GM19099 (cell line): ENCODE data around the gene RAD51D.
A peak's percentile ranks its signal among the peaks of the same experiment; 100 is the strongest.

Experiments used
- POLR2A ChIP-seq: IDR thresholded peaks from 3 replicates; pipeline ENCODE4 v1.6.1; 2011; ENCODE audit warnings: low read depth; ENCODE audit not compliant: insufficient read length; ENCODE audit errors: extremely low read depth

The RAD51D gene

DNA sequence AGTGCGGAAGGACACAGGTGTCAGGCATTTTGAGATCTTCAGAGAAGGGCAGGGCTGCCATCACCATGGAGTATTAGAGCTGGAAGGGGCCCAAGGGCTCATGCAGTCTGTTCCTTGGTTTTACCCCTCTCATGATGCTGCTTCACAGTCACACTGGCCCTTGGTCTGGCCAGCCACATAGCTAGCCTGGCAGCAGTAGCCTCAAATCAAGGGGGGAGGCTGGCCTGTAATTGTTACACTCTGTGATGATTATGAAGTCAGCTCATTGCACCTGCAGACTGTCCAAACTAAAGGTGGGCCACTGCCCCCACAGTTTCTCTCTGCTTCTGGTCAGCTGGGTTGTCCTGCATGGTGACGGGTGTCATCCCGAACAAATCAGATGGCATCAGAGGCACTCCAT is 1.7 kb upstream of the RAD51D start, which contains the start of gene FNDC8:
TSS of gene FNDC8 (plus strand) at position 301 of the 400 bp plus-strand sequence. CDS start at position 380, 79 bp downstream.
- no peak for TF ChIP-seq POLR2A

DNA sequence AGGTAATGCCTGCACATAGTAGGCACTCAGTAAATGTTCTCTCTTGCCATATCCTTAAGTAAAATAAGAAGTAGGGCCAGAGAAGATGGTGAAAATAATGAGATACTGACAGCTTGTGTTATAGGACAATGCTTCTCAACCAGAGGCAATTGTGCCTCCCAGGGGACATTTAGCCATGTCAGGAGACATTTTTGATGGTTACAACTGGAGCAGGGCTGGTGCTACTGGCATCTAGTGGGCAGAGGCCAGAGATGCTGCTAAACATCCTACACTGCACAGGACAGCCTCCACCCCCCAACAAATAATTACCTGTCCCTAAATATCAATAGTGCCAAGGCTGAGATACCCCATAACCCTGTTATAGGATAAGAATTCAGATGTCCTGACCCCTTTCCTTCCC is 1.7 kb downstream of the RAD51D start:
- TF ChIP-seq POLR2A, result no peak

DNA sequence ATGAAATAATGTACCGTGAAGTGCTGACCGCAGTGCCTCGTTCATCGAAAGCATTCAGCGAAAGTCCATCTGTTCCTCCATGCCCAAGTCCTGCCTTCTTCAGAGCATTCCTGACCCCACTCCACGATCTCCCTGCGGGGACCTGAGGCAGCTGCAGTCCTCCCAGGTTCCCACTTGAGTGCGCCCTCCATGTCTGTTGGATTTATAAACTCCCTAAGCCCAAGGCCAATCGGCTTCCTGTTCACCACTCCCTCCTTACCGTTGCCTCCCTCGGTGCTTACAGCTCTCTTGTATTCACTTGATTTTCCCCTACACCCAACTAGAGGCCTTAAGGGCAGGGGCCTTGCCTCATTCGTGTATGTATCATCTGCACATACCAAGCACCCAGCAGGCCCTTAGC is 2.8 kb downstream of the RAD51D start:
- TF ChIP-seq POLR2A, result no peak

DNA sequence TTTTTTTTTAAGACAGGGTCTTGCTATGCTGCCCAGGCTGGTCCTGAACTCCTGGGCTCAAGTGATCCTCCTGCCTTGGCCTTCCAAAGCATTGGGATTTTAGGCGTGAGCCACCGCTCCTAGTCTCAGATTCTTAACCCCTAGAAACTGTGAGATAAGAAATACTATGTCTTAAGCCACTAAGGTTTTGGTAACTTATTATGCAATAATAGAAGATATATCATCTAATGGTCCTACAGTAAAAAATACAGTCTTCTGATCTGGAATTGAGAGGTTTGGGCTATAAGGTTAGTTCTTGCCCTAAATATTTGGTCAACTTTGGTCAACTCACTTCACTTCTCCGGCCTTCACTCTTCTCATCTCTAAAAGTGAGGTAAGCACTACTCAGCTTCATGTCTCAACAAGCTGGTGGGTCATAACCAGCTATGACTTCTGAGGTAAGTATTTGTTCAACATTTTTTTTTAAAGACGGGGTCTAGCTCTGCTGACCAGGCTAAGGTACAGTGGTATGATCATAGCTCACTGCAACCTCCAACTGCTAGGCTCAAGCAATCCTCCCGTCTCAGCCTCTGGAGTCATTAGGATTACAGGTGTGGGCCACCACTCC is 14.7 kb downstream of the RAD51D start:
- TF ChIP-seq POLR2A, result no peak

DNA sequence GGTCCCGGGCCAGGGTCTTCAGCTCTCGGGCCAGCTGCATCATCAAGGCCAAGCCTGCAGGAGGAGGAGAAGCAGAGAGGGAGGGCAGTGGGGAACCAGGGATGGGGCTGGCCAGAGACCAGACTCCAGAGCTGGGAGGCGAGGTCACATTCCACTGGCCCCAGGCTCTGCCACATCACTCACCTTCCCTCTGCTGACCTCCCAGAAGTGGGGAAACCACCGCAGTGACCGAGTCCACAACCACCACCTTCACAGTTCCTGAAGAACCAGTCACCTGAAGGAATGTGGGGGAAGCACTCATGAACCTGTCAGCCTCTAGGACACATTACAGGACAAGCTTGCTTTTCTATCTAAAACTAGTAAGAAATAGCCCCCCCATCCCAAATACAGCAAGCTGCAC is 16.4 kb downstream of the RAD51D start:
- TF ChIP-seq POLR2A, result no peak

DNA sequence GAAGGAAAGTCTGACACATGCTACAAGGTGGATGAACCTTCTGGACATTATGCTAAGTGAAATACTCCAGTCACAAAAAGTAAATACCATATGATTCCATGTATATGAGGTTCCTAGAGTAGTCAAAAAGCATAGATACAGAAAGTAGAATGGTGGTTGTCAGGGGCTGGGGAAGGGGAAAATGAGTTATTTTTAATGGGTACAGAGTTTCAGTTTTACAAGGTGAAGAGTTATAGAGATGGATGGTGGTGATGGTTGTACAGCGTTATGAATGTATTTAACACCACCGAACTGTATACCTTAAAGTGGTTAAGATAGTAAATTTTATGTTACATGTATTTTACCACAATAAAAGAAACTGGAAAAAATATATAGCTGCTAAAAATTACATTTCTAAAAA is 17.9 kb downstream of the RAD51D start:
- no peak for TF ChIP-seq POLR2A

DNA sequence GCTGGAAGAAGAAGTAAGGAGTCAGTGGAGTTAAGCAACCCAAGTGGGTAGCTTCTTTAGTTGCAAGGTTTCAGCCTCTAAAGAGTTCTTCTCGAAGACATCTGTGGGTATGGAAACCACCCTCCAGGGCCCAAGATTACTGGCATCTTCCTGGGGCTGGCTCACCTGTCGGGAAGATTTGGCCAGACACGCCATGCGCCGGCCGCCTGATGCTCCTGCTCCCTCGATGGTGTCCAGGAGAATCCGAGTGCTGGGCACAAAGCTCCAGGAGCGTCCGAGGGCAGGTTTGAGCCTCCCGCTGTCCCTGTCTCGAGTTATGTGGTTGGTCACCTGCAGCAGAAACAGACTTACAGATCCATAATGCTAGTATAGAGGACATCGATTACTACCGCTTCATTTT is 18.6 kb downstream of the RAD51D start:
- no peak for TF ChIP-seq POLR2A

DNA sequence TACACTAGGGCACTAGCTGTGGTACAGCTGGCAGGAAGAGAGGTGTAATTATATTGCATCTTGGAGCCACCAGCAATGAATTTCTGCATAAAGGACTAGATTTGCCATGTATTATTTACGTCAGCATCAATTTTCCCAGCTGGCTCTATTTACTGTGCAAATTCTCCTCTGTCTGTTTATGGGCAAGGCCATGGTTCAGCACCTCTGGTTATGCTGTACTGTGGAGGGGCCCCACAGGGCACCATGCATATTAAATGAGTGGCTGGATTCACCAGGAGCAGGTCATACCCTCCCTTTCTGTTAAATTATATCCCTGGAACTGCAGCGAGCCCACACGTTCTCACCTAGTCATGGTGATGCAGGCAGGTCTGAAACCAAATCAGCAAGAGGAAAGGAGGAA is 19.8 kb downstream of the RAD51D start:
- no peak for TF ChIP-seq POLR2A

DNA sequence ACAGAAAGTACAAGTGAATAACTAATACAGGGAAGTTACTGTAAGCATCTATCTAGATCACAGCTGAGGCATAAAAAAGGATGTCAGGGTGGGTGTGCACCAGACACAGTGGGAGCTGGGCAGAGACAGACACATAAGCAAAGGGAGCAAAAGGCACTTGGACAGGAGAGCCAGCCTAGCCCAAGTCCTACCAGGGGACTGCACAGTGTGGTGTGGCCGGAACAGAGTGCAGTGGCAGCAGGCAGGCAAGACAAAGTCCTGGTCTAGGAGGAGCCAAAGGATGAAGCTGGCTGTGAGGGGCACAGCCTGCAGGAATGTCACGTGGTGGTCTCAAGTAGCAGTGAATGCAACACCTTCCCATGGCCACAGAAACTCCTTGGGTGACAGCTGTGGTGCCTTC is 21.9 kb downstream of the RAD51D start:
- no peak for TF ChIP-seq POLR2A

DNA sequence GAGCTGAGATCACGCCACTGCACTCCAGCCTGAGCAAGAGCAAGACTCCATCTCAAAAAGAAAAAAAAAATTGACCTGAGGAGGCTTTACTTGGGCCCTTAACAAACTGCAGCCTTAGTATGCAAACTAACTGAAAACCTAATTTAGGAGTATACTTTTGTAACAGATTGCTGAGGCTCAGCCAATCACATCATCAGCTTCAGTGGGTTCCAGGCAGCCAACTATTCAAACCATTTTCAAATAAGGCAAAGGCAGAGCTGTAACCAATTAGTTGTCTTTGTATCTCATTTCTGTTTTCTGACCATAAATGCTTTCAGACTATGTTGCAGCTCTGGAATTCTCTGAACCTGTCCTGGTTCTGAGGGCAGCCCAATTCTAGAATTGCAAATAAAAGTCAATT is 23.9 kb downstream of the RAD51D start:
- TF ChIP-seq POLR2A, result no peak

DNA sequence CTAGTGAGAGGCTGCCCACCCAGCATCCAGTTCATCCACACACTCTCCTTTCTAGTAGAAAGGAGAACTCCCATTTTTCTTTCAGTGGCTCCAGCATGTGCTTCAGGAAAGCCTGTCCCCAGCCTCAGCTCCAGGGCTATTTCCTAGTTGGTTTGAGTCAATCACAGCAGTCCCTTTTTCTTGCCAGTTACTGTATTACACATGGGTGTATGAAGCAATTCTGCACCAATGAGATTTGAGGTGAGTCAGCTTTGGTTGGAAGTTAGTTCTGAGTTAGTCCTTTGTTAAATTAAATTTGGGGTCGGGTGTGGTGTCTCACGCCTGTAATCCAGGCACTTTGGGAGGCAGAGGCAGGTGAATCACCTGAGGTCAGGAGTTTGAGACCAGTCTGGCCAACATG is 24.8 kb downstream of the RAD51D start:
- TF ChIP-seq POLR2A, result no peak

DNA sequence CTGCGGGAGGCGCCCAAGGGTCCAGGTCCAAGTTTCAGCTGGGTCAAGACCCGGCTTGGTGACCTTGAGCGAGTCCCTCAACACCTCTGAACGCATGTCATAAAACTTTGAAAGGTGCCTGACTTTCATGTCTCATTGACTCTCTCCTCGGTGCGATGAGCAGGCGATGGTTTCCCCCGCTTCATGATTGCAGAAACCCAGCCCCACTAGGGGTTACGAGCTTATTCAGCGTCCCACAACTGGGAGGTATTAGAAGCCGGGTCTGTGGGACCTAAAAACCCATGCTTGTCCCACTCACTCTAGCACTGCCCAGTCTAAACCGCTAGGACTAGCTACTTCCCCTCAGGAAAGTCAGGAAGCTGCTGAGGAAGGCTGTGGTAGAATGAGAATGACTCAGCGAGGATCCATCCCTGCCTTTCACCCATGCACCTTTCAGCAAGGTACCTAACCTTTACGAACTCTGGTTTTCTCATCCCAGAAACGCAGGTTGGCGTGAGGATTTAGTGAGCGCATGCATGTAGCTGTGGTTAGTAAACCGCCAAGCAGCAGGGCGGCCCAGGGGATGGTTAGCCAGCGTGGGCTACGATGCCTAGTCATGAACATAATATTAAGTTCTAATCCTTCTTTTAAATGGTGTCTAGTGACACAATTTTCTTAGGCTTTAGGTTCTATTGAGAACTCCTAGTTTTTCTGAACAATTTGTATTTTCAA is 29.9 kb downstream of the RAD51D start:
- TF ChIP-seq POLR2A, result no peak

DNA sequence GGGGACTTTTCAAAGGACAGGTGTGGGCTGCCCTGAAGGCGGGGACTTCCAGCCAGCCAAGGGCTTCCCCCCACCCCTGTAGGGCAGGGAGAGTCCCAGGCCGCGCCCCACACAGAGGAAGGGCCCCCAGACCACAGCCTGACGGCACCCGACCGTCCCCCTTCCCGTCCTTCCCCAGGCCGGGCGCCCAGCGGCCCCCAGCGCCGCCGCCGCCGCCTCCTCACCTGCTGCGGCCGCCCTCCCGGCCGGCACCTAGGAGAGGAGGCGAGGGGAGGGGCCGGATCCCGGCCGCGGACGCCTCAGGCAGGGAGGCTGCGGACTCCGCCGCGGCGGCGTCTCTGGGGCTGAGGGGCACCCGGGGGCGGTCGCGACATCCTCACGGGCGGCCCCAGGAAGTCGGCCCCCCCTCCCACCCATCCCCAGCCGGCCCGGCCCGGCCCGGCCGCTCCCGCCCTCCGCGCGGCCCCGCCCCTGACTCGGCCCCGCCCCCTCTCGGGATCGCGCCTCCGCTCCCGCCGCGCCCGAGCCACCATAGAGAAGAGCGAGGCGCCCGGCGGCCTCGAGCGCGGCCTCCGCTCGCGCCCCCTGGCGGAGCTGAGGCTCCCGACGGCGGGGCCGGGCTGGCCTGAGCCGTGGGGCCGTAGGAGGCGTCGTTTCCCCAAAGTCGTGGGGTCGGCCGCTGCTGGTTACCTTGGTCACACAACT is 30.6 kb downstream of the RAD51D start:
- TF ChIP-seq POLR2A, result peak; percentile 40

DNA sequence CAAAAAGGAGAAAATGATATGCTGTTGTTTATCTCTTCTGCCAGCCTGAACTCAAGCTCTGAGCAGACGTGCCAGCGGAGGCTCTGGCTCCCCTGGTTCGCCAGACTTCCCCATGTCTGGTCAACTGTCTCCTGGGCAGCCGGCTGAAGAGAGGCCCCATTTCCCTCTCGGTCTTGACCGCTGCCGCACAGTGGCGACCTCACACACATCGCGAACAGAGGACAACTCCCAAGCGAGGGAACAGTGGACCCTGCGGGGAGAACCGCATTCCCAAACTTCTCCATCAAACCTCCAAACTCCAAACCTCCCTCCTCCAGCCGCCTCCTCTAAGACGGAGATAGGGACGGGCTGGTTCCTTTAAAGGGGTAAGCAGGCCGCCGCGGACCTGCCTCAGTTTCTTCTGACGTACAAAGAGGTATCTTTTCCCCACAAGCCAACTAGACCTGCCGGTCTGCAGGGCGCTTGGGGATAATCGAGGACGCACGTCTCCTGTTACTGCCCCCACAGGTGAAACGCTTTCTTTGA is 31.2 kb downstream of the RAD51D start:
- no peak for TF ChIP-seq POLR2A

DNA sequence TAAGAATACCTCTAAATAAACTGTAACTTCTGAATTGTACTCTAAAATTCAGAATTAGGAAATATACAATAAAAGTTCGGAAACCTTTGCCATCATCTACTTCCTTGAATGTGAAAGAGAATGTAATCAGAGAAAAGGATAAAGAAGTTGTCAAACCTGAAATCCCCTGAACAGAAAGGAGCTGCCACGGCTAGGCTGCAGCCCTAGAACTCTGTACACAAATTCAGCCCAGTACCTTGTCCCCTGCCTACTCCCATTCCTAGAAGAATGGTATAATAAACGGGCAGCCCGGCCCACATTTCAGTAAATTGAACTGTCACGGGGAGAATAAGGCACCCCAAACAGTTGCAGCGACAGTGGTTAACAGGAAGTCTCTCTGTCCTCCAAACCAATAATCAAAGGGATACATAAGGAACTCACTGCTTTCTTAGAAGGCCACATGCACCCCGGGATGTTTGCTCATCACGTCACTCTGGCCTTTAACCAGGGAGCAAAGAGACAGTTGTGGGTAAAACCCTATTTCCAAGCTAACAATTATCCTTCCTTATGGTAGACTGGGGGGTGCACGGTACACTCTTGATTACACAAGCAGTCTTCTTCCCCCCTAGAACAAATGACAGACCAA is 31.8 kb downstream of the RAD51D start:
- peak; percentile 56 for TF ChIP-seq POLR2A

DNA sequence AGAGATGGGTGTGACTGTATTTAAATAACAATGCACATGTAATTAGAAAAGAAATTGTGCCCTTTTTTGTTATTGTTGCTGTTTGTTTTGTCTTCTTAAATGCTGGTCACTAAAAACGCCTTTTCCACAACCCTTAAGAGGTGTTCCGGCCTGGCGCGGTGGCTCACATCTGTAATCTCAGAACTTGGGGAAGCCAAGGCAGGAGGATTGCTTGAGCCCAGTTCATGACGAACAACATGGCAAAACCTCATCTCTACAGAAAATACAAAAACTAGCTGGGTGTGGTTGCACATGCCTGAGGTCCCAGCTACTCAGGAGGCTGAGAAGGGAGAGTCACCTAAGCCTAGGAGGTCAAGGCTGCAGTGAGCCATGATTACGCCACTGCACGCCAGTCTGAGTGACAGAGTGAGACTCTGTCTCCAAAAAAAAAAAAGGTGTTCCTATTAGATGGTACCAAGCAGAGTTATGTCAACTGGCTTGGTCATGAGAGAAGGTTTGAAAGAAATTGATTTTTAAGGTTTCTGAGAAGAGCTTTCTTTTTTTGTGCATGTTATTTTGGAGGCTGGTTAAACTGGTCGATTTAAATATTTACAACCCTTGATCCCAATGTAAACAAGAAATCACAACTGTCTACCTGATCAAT is 32.6 kb downstream of the RAD51D start:
- no peak for TF ChIP-seq POLR2A

DNA sequence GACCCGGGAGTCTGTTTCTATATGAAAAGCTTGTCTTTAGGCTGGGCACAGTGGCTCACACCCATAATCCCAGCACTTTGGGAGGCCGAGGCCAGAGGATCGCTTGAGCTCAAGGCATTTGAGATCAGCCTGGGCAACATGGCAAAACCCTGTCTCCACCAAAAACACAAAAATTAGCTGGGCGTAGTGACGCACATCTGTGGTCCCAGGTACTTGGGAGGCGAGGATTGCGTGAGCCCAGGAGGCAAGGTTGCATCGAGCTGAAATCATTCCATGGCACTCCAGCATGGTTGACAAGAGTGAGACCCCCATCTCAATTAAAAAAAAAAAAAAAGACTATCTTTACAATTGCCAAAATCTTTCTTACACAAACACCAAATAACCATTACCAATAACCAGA is 33.5 kb downstream of the RAD51D start:
- no peak for TF ChIP-seq POLR2A
